Measurements from ENCODE around the gene RNPEP.
"Not testable (repeated sequence)": the region's sequence is repeated elsewhere in the genome, so short reads cannot be mapped to it uniquely, and the experiment has no call there.

GRCh38 chr1:201962382-201962781 is 20.1 kb upstream of the RNPEP start:
- TF ChIP-seq CTCF (IDR thresholded peaks at IDR 0.05; ENCODE audit: insufficient read depth, low read length, poor library complexity, severe bottlenecking); EZH2phosphoT487 (conservative IDR thresholded peaks at IDR 0.05; ENCODE audit: low read length): not testable (repeated sequence)
